Measurements from ENCODE around the gene MARVELD1.
"Not testable (repeated sequence)": the region's sequence is repeated elsewhere in the genome, so short reads cannot be mapped to it uniquely, and the experiment has no call there.

MARVELD1 gene

GRCh38 chr10:97713339-97713825 lies at the start of gene MARVELD1:
TSS of gene MARVELD1 (plus strand) at chr10:97713730. CDS start at chr10:97713877, 147 bp downstream.
- DNase-seq = no peak

DNA sequence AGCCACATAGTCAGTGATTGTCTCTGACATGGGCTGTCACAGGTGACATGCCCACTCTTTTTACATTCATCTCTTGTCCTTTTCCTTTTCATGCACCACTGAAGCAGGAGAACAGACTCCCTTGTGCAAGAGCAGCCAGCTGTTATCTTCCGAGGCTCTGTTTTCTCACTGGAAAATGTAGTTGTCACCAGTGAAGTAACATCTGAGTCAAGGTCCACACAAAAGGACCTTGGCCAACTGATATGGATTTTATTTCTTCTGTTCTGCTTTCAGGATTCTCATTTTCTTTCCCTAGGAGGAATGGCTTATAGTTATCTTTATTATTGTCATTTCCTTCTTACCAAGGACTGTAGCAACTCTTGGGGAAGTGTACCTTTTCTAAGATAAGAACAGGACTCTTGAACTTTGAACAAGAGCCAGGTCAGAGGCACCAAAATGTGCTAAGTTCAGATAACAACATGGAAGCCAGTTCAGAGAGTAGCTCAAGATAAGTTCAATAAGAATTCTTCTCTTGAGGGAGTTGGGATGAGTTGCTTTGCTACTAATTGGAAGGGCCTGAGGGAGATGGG lies 49.2 kb upstream of the MARVELD1 start:
- DNase-seq = no peak

DNA sequence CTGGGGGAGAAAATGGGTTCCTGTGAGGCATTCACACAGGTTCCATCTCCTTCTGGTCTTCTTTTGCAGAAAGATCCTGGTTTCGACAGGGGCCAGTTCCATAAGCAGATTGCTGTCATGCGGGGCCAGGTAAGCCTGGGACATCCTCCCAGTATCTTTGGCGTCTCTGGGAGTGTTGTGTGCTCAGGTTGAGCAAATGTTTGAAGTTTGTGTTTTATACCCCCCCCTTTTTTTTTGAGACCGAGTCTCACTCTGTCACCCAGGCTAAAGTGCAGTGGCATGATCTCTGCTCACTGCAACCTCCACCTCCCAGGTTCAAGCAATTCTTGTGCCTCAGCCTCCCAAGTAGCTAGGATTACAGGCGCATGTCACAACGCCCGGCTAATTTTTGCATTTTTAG lies 46.5 kb upstream of the MARVELD1 start:
- DNase-seq = no peak

DNA sequence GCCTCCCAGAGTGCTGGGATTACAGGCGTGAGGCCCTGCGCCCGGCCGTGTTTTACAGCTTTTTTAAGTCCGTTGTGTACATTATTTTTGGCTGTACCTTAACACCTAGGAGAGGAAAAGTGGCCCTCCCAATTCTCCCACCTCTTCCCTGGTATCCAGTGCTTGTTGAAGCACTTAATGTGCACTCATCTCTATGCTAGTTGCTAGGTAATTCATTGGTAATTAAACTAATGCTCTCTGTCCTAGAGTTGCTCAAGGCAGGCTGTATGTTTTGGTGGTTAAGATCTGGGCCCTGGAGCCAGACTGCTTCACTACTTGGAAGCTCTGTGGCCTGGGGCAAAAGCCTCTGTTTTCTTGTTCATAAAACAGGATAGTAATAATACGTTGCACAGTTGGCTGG lies 46.1 kb upstream of the MARVELD1 start:
- no peak for DNase-seq

DNA sequence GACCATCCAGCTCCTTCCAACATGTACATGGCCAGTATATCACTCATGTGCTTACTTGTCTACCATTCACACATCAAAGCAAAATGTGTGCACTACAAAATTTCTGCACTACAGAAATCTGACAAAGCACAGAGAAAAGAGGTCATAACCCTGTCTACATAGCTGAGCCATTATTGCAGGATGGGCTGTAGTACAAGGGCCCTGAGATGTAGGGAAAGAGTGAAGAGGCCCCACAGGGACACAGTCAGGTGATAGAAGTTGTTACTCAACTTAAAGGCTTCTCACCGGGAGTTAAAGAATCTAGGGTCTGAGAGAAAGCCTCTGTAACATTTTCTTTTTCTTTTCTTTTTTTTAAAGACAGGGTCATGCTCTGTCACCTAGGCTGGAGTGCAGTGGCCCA lies 44.0 kb upstream of the MARVELD1 start:
- no peak for DNase-seq

DNA sequence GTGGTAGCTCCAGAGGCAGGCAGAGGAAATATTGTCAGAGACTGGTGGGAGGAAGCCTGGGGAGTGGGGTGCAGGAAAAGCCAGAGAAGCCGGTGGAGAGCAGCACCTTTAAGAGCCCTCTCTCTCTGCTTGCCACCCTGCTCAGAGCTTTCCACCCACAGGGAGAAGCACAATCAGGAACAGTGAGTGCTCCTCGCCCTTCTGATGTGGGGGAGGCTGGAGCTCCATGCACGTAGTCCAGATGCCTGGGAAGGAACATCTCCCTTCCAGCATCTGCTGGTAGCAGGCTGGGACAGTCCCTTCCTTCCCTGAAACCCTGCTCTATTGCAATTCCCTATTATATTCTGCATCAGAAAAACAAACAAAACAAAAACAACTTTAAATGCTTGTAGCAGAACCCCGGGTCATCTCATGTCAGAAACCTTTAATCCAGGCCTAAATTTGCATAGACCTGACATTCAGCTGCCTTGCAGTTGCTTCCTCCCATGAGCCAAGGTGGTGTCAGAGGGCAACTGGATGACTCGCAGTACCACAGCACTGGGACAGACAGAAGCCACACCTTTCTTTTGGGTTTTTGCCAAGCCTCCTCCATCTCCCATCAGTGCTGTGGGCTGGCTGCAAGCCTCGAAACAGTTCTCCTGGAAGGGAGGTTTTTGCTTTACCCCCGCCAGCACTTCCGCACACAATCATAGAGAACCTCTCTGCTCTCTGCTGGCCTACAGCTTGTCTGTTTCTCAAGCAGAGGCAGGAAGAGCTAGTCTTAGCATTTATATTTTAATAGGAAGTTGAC lies 39.6 kb upstream of the MARVELD1 start:
- DNase-seq = no peak

DNA sequence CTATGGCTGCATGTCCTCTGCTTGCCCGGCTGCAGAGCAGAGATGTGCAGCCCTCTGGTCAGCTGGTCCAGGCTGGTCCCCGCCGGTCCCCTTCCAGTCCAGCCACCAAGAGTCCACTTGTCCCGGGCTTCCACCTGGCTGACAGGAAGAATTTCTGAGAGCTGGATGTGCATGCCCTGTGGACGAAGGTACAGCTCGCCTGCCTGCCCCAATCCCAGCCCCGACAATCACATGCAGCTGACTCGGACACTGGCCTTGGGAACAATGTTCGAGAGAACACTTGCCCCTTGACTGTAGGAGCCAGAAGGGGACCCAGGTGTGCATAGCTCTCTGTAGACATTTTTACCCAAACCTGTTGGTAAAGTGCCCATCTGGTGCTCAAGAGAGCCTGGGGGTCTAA lies 38.3 kb upstream of the MARVELD1 start:
- no peak for DNase-seq

- DNase-seq = peak; percentile 63
Observed at GRCh38 chr10:97676770-97677581, 36.6 kb upstream of the MARVELD1 start.

GRCh38 chr10:97679594-97679993 lies 33.9 kb upstream of the MARVELD1 start:
- no peak for DNase-seq

DNA sequence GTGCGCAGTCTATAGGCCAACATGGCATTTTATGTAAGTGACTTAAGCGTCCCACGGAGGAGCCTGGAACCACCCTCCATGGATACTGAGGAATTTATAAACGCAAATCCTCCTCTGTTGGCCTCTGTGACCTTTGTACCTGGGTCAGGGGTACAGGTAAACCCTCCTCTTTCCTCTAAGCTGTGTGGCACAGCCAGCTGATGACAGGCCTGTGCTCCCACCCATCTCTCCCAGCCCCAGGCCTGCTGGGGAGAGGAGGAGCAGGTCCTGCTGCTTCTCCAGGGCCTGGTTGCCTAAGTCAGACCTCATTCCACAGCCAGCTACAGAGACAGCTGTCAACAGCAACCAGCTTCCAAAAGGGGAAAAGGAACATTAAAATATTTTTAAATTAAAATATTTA lies 31.5 kb upstream of the MARVELD1 start:
- DNase-seq = no peak

DNA sequence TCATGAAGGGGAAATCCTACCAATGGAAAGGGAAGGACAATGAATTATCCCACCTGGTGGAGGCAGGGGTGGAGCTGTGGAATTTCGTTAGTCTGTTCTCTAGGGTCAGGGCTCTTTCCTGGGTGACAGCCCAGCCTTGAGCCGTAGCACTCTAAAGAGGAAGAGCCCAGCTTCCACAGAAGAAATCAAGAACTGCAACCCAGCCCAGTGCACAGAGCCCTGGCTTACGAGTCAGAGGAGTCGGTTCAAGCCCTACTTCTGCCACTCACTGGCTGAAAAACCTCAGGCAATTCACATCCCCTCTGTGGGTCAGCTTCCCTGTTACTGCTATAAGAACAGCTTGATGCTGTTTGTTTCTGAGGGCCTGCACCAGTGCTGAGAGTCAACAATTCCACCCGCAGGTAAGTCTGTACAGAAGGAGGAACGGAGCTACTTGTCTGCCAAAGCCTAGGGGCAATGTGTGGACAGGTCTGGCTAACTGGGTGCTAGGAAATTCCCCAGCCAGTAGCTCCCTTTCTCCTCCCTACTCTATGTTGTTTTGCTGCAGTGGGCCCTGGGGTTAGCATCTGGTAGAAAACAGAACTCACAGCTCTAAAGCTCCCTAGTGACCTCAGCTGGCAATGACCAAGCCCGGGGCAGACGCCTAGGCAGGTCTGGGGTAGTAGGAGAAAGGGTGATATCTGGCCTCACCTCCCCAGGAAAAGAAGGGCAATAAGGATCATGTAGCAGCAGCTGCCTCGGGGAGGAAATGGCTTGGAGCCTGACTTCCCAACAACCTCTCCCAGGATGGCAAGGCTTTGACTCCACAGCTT lies 29.8 kb upstream of the MARVELD1 start:
- DNase-seq = no peak

DNA sequence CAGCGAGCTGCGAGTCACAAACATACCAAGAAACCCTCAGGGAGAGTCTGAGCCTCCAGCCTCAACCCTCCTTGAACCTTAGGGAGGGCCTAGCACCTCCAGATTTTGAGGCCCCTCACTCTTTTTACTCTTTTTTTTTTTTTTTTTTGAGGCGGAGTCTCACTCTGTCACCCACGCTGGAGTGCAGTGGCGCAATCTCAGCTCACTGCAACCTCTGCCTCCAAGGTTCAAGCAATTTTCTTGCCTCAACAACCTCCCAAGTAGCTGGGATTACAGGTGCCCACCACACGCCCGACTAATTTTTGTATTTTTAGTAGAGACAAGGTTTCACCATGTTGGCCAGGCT lies 29.2 kb upstream of the MARVELD1 start:
- not testable (repeated sequence) for DNase-seq

- no peak for DNase-seq
Observed at GRCh38 chr10:97684866-97685394, 28.6 kb upstream of the MARVELD1 start.

DNA sequence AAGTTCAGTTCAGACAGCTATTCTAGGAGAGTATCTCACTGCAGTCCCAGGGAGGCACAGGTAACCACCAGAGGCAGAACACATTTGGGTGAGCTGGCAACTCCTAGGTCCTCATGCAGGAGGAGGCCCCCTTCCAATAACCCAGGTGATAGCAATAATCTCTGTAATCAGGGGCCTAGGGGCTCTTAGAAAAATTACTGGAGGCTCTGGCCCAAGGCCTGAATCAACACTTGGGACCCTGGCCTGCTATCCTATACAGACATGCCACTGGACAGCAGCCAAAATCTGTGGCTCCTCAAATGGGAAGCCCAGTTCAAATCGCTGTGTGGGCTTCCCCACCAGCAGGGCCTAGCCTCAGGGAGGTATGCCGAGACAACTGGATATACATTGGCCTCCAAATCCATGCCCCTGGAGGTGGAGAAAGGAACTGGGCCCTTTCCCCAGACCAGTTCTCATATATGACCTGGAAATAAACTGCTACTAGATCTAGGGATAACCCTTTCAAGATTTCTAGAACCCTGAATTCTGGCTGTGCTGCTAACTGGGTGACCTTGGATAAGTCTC lies 28.1 kb upstream of the MARVELD1 start:
- DNase-seq = no peak

DNA sequence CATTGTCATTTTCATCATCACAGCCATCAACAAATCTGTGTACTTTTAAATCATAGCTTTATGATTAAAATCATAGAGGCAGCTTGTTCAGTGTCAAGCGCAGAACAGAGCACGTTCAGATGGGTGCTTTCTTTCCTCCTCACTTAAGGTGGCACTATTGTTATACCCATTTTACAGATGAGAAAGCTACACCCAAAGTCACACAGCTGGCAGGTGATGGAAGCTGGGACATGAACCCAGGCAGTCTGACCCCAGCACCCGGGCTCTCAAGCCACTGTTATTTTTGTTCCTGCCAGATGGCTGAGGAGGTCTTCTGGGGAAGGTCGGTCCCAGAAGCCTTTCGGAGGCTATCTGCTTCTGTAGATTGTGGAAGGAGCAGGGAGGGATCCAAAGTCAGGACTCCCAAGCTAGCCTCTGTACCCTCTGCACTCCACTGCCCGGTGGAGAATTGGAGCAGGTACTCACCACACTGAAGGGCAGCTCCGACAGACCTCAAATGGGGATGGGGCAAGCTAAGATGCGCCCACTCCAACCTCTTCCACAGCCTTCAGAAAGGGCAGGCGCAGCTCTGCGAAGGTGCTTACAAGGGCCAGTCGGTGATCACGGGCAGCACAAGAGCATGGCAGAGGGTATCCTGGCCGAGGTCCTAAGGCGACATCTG lies 27.1 kb upstream of the MARVELD1 start:
- no peak for DNase-seq

- peak; percentile 97 for DNase-seq
Observed at GRCh38 chr10:97686962-97687784, 26.4 kb upstream of the MARVELD1 start, which contains the start of gene AVPI1. TSS of gene AVPI1 (minus strand) at chr10:97687241. CDS start at chr10:97679905, 7,336 bp downstream.

DNA sequence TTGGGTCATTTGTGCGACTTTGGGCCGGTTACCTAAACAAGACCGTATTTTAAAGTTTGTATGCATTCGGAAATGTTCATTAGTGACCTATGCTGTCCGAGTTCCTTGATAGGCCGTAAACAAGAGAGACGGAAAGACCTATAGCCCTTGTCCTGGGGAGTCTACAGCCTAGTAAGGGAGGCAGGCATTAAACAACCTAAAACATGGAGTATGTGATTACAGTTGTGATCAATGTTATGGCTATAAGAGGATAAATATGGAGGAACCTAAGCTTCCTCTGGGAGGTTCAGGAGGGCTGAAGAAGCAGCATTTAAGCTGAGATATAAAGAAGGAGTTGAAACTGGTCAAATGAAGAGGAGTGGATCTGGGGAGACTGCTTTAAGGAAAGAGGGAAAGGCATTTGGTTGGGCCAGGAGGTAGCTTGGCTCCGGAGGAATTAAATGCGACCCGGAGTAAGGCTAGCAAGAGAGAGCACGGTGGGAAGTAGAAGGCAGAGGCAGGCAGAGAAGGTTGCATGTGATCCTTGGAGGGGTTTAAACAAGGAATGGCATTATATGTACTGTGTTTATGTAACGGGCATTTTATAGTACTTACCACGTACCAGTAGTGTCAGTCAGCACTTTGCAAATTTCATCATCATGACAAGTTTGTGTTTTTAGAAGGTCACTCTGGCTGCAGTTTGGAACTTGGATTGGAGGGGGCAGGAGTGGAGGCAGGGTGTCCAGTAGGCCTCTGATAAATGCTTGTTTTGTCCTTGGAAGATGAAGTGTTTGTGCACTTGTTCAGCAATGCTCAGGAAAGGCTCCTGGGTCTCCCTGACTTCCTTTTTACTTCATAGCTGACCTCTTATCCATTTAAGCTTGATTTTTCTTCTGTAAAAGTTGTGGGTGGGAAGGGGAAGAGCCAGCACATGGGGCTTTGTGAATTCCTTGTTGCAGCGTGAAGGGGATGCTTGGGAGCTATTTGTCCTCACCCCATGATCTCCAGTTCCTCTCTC lies 25.4 kb upstream of the MARVELD1 start:
- no peak for DNase-seq

DNA sequence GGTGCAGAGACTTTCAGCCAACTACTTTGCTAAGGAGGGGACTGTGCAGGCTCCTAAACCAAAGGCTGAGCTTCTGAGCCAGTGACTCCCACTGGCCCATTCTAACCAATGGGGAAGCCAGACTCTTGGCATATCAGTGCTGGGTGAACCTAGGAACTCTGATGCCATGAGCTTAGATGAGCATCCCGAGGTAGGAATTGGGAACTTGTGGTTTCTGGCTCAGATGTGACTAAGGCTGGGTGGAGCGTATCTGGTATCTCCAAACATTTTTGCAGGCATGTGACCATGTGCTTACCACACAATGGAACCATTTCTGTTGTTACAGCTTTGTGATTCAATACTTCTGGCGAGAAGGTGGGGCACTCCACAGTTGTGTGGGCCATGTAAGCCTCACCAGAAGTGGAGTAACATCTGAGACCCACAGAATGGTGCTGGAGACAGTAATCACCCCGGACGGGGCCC lies 23.9 kb upstream of the MARVELD1 start:
- no peak for DNase-seq

DNA sequence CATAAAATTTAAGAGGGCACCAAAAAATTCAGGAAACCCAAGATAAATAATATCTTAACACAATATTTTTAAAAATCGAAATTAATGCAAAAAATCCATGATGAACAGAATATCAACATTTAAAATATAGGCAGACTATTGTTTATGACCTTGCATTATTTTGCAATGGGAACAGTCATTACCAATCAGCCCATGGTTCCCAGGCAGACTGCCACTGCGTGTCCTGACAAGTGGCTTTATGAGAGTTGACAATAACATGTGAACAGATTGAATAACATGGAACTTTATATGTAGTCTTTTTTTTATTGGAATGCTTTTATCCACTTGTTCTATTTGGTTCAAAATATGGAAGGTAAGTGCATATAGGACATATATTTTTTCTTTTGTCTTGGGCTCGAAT lies 23.4 kb upstream of the MARVELD1 start:
- no peak for DNase-seq

Measured in activated T-cell treated with anti-CD3 and anti-CD28 coated beads, Interleukin-2, amount 50 U/mL, for 1 hour (primary cell).